Measurements from ENCODE around the gene TPK1.

Gene TPK1

DNA sequence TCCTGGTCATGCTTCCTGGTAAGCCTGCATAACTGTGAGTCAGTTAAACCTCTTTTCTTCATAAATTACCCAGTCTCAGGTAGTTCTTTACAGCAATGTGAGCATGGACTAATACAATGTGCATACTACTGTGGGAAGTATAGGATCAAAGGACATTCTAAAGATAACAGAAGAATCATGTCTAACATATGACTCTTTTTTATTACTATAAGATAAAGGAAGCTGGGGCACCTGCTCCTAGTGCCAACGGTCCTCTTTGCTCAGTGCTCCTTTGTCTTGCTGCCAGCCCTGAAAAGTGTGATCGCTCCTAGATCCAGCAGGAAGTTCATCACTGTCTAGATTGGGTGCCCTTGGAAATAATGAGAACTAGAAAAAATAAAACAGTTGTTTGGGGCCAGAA lies 289.1 kb downstream of the TPK1 start:
- no peak overlapping the region for H3K27ac ChIP-seq (ENCODE audit: low read depth, low read length)

GRCh38 chr7:144545330-144545729 lies 290.5 kb downstream of the TPK1 start:
- H3K79me2 ChIP-seq (ENCODE audit: control insufficient read depth, insufficient read depth, low read length, unreplicated experiment) = no peaks in the 10 kb centered on the region
- no peak overlapping the region for H2AFZ ChIP-seq (ENCODE audit: low read length, unreplicated experiment)
- no peak overlapping the region for H3K27ac ChIP-seq (ENCODE audit: low read depth, low read length)
- peaks cover 6% of the 10 kb centered on the region for H3K4me1 ChIP-seq (ENCODE audit: control insufficient read depth, insufficient read depth, low read length, unreplicated experiment)
- H3K27me3 ChIP-seq (ENCODE audit: insufficient read depth, low read length) = no peaks in the 10 kb centered on the region
- no peak overlapping the region for H3K4me3 ChIP-seq (ENCODE audit: low read depth, low read length)
- no peaks in the 10 kb centered on the region for H3K36me3 ChIP-seq (ENCODE audit: insufficient read depth, low read length)

More for the DNA sequence above, 289.1 kb downstream of the TPK1 start:
- Histone ChIP-seq H2AFZ (ENCODE audit: low read length, unreplicated experiment) (no peak overlapping the region), H3K4me1 (ENCODE audit: control insufficient read depth, insufficient read depth, low read length, unreplicated experiment) (peaks cover 6% of the 10 kb centered on the region), H3K27me3 (ENCODE audit: insufficient read depth, low read length) (no peaks in the 10 kb centered on the region), H3K79me2 (ENCODE audit: control insufficient read depth, insufficient read depth, low read length, unreplicated experiment) (no peaks in the 10 kb centered on the region), H3K4me3 (ENCODE audit: low read depth, low read length) (no peak overlapping the region), H3K36me3 (ENCODE audit: insufficient read depth, low read length) (no peaks in the 10 kb centered on the region)

- H3K4me1 ChIP-seq (ENCODE audit: control insufficient read depth, insufficient read depth, low read length, unreplicated experiment) = no peaks in the 10 kb centered on the region
- H3K79me2 ChIP-seq (ENCODE audit: control insufficient read depth, insufficient read depth, low read length, unreplicated experiment) = no peaks in the 10 kb centered on the region
- H3K4me3 ChIP-seq (ENCODE audit: low read depth, low read length) = no peak overlapping the region
- H3K27ac ChIP-seq (ENCODE audit: low read depth, low read length) = no peak overlapping the region
- no peaks in the 10 kb centered on the region for H3K27me3 ChIP-seq (ENCODE audit: insufficient read depth, low read length)
- H3K36me3 ChIP-seq (ENCODE audit: insufficient read depth, low read length) = no peaks in the 10 kb centered on the region
- H2AFZ ChIP-seq (ENCODE audit: low read length, unreplicated experiment) = no peak overlapping the region
These were observed 301.0 kb downstream of the TPK1 start for GRCh38 chr7:144534655-144535395.

- H3K4me1 ChIP-seq (ENCODE audit: control insufficient read depth, insufficient read depth, low read length, unreplicated experiment) = no peaks in the 10 kb centered on the region
- H3K27ac ChIP-seq (ENCODE audit: low read depth, low read length) = no peak overlapping the region
- H3K36me3 ChIP-seq (ENCODE audit: insufficient read depth, low read length) = no peaks in the 10 kb centered on the region
- no peaks in the 10 kb centered on the region for H3K79me2 ChIP-seq (ENCODE audit: control insufficient read depth, insufficient read depth, low read length, unreplicated experiment)
- no peak overlapping the region for H3K4me3 ChIP-seq (ENCODE audit: low read depth, low read length)
- H2AFZ ChIP-seq (ENCODE audit: low read length, unreplicated experiment) = no peak overlapping the region
- no peaks in the 10 kb centered on the region for H3K27me3 ChIP-seq (ENCODE audit: insufficient read depth, low read length)
These were observed 301.7 kb downstream of the TPK1 start for GRCh38 chr7:144534196-144534595.

DNA sequence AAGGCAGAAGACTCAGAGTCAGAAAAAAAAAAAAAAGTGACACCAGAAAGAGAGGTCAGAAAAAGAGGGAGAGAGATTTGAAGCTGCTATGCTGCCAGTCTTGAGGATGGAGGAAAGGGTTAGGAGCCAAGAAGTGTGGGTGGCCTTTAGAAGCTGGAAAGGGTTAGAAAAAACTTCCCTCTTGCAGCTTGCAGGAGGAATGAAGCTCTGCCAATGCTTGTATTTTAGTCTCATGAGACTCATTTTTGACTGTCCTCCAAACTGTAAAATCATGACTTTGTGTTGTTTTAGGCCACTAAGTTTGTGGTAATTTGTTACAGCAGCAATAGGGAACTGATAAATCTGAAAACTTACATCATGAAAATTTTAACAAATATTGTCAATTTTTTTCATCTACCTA lies 304.7 kb downstream of the TPK1 start:
- Histone ChIP-seq H3K27ac (ENCODE audit: low read depth, low read length) (no peak overlapping the region), H3K4me3 (ENCODE audit: low read depth, low read length) (no peak overlapping the region), H2AFZ (ENCODE audit: low read length, unreplicated experiment) (no peak overlapping the region), H3K79me2 (ENCODE audit: control insufficient read depth, insufficient read depth, low read length, unreplicated experiment) (no peaks in the 10 kb centered on the region), H3K36me3 (ENCODE audit: insufficient read depth, low read length) (no peaks in the 10 kb centered on the region), H3K27me3 (ENCODE audit: insufficient read depth, low read length) (no peaks in the 10 kb centered on the region), H3K4me1 (ENCODE audit: control insufficient read depth, insufficient read depth, low read length, unreplicated experiment) (no peaks in the 10 kb centered on the region)

GRCh38 chr7:144529269-144529926 lies 306.5 kb downstream of the TPK1 start:
- Histone ChIP-seq H3K27ac (ENCODE audit: low read depth, low read length) (no peak overlapping the region), H3K79me2 (ENCODE audit: control insufficient read depth, insufficient read depth, low read length, unreplicated experiment) (no peaks in the 10 kb centered on the region), H3K27me3 (ENCODE audit: insufficient read depth, low read length) (no peaks in the 10 kb centered on the region), H3K36me3 (ENCODE audit: insufficient read depth, low read length) (no peaks in the 10 kb centered on the region), H3K4me3 (ENCODE audit: low read depth, low read length) (no peak overlapping the region), H3K4me1 (ENCODE audit: control insufficient read depth, insufficient read depth, low read length, unreplicated experiment) (no peaks in the 10 kb centered on the region), H2AFZ (ENCODE audit: low read length, unreplicated experiment) (no peak overlapping the region)

DNA sequence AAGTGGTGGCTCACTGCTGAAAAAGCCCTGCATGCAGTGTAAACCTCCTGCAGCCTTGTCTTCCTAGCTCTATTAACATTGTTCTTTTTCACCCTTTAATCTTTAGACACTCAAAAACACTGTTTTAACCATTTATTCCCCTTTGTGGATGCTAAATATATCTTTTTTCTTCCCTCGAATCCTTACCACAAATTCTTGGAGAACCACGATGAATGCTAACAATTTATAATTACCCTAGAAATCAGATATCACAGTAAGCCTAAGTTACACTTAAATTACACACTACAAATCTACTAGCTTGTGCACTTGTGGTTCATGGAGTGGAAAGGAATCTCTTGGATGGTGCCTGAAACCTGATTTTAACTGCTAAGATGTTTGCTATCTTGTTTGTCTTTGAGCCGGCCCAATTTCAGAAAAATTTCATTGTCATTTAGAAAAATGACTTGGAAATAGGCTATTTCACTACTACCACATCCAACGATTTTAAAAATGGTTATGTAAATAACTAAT lies 307.3 kb downstream of the TPK1 start:
- no peak overlapping the region for H3K4me3 ChIP-seq (ENCODE audit: low read depth, low read length)
- no peaks in the 10 kb centered on the region for H3K79me2 ChIP-seq (ENCODE audit: control insufficient read depth, insufficient read depth, low read length, unreplicated experiment)
- H3K4me1 ChIP-seq (ENCODE audit: control insufficient read depth, insufficient read depth, low read length, unreplicated experiment) = no peaks in the 10 kb centered on the region
- H3K27me3 ChIP-seq (ENCODE audit: insufficient read depth, low read length) = no peaks in the 10 kb centered on the region
- no peak overlapping the region for H2AFZ ChIP-seq (ENCODE audit: low read length, unreplicated experiment)
- no peaks in the 10 kb centered on the region for H3K36me3 ChIP-seq (ENCODE audit: insufficient read depth, low read length)
- H3K27ac ChIP-seq (ENCODE audit: low read depth, low read length) = no peak overlapping the region

GRCh38 chr7:144527051-144527471 lies 308.8 kb downstream of the TPK1 start:
- Histone ChIP-seq H3K4me1 (ENCODE audit: control insufficient read depth, insufficient read depth, low read length, unreplicated experiment) (no peaks in the 10 kb centered on the region), H3K27ac (ENCODE audit: low read depth, low read length) (no peak overlapping the region), H3K79me2 (ENCODE audit: control insufficient read depth, insufficient read depth, low read length, unreplicated experiment) (no peaks in the 10 kb centered on the region), H3K36me3 (ENCODE audit: insufficient read depth, low read length) (no peaks in the 10 kb centered on the region), H3K4me3 (ENCODE audit: low read depth, low read length) (no peak overlapping the region), H3K27me3 (ENCODE audit: insufficient read depth, low read length) (no peaks in the 10 kb centered on the region), H2AFZ (ENCODE audit: low read length, unreplicated experiment) (no peak overlapping the region)

- Histone ChIP-seq H3K27me3 (ENCODE audit: insufficient read depth, low read length) (no peaks in the 10 kb centered on the region), H3K4me1 (ENCODE audit: control insufficient read depth, insufficient read depth, low read length, unreplicated experiment) (no peaks in the 10 kb centered on the region), H3K4me3 (ENCODE audit: low read depth, low read length) (no peak overlapping the region), H3K79me2 (ENCODE audit: control insufficient read depth, insufficient read depth, low read length, unreplicated experiment) (no peaks in the 10 kb centered on the region), H3K27ac (ENCODE audit: low read depth, low read length) (no peak overlapping the region), H2AFZ (ENCODE audit: low read length, unreplicated experiment) (no peak overlapping the region), H3K36me3 (ENCODE audit: insufficient read depth, low read length) (no peaks in the 10 kb centered on the region)
These were observed 309.9 kb downstream of the TPK1 start for GRCh38 chr7:144525956-144526355.

- Histone ChIP-seq H3K79me2 (ENCODE audit: control insufficient read depth, insufficient read depth, low read length, unreplicated experiment) (no peaks in the 10 kb centered on the region), H3K36me3 (ENCODE audit: insufficient read depth, low read length) (no peaks in the 10 kb centered on the region), H3K27ac (ENCODE audit: low read depth, low read length) (no peak overlapping the region), H2AFZ (ENCODE audit: low read length, unreplicated experiment) (no peak overlapping the region), H3K4me1 (ENCODE audit: control insufficient read depth, insufficient read depth, low read length, unreplicated experiment) (no peaks in the 10 kb centered on the region), H3K27me3 (ENCODE audit: insufficient read depth, low read length) (no peaks in the 10 kb centered on the region), H3K4me3 (ENCODE audit: low read depth, low read length) (no peak overlapping the region)
These were observed 311.6 kb downstream of the TPK1 start for GRCh38 chr7:144524271-144524670.

DNA sequence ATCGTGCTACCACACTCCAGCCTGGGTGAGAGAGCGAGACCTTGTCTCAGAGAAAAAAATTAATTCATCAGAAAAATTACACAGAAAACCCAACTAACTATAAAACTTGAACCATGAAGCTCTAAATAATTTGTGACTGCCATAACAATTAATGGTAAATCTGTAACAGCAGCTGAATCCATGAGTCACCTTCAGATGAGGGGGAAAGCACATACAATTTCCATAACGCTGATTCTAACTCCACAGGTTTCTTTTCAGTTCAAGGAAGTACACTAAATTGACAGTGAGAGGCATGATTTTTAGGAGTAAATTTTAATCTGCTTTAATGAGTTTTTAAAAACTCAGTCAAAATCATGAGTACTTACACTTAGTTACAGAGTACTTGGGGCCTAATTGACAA lies 312.2 kb downstream of the TPK1 start:
- Histone ChIP-seq H3K79me2 (ENCODE audit: control insufficient read depth, insufficient read depth, low read length, unreplicated experiment) (no peaks in the 10 kb centered on the region), H3K36me3 (ENCODE audit: insufficient read depth, low read length) (no peaks in the 10 kb centered on the region), H3K27me3 (ENCODE audit: insufficient read depth, low read length) (no peaks in the 10 kb centered on the region), H2AFZ (ENCODE audit: low read length, unreplicated experiment) (no peak overlapping the region), H3K4me3 (ENCODE audit: low read depth, low read length) (no peak overlapping the region), H3K27ac (ENCODE audit: low read depth, low read length) (no peak overlapping the region), H3K4me1 (ENCODE audit: control insufficient read depth, insufficient read depth, low read length, unreplicated experiment) (no peaks in the 10 kb centered on the region)
